Measurements from ENCODE around the gene TADA1.
A peak's percentile ranks its signal among the peaks of the same experiment; 100 is the strongest.
"Not testable (repeated sequence)": the region's sequence is repeated elsewhere in the genome, so short reads cannot be mapped to it uniquely, and the experiment has no call there.

Gene TADA1

GRCh38 chr1:166889776-166890175 is 13.7 kb upstream of the TADA1 start:
- DNase-seq, result no peak

GRCh38 chr1:166888373-166889111 is 12.5 kb upstream of the TADA1 start:
- DNase-seq, result no peak

GRCh38 chr1:166884971-166885370 is 8.9 kb upstream of the TADA1 start:
- no peak for DNase-seq

- peak; percentile 15 to 35 for DNase-seq
These were observed 8.1 kb upstream of the TADA1 start for GRCh38 chr1:166884040-166884642.

- no peak for DNase-seq
These were observed 6.8 kb upstream of the TADA1 start for GRCh38 chr1:166882893-166883292.

- DNase-seq, result not testable (repeated sequence)
These were observed 2.3 kb upstream of the TADA1 start for GRCh38 chr1:166878173-166878917.

- DNase-seq, result no peak
These were observed 425 bp upstream of the TADA1 start for GRCh38 chr1:166876540-166876838.

- no peak for DNase-seq
These were observed 746 bp downstream of the TADA1 start for GRCh38 chr1:166875302-166875733.

- DNase-seq, result no peak
These were observed 1.6 kb downstream of the TADA1 start for GRCh38 chr1:166874464-166874863.

- no peak for DNase-seq
These were observed 5.5 kb downstream of the TADA1 start for GRCh38 chr1:166870584-166870983.

- no peak for DNase-seq
These were observed 6.6 kb downstream of the TADA1 start for GRCh38 chr1:166869318-166870099.

- DNase-seq, result no peak
These were observed 7.4 kb downstream of the TADA1 start for GRCh38 chr1:166868639-166869038.

GRCh38 chr1:166865926-166866325 is 10.1 kb downstream of the TADA1 start:
- DNase-seq, result no peak

GRCh38 chr1:166859597-166859996 is 16.5 kb downstream of the TADA1 start:
- no peak for DNase-seq

- DNase-seq, result no peak
These were observed 17.2 kb downstream of the TADA1 start for GRCh38 chr1:166858726-166859419.

GRCh38 chr1:166857995-166858394 is 18.1 kb downstream of the TADA1 start:
- DNase-seq, result no peak

- DNase-seq, result no peak
These were observed 20.5 kb downstream of the TADA1 start for GRCh38 chr1:166855558-166855957.

- no peak for DNase-seq
These were observed 23.1 kb downstream of the TADA1 start for GRCh38 chr1:166852918-166853317.

- DNase-seq, result no peak
These were observed 26.9 kb downstream of the TADA1 start for GRCh38 chr1:166849135-166849534.

GRCh38 chr1:166848193-166848592 is 27.9 kb downstream of the TADA1 start:
- no peak for DNase-seq

GRCh38 chr1:166844791-166845190 is 31.3 kb downstream of the TADA1 start:
- no peak for DNase-seq

- DNase-seq, result no peak
These were observed 32.1 kb downstream of the TADA1 start for GRCh38 chr1:166843769-166844596.
